B cell (primary cell): ENCODE measurements around the gene GPR15. TPM values are rescaled to one million over a fixed set of nuclear protein-coding genes. Genes with fewer than 3 reads are reported as not detected.

ENCODE experiments used
- ATAC-seq: fragments of 200-7000 bp; cut with Tn5 transposase; one replicate; pipeline ENCODE4 v1.10.0; 2021; ENCODE audit warnings: low read depth, mild to moderate bottlenecking, moderate number of reproducible peaks, moderate library complexity
- CTCF ChIA-PET: fragments of 350-600 bp; sonication (Branson Sonifier 250); formaldehyde crosslinking; loops from one replicate; lab custom pipeline; 2021; ENCODE audit warnings: antibody characterized with exemption, inconsistent platforms; lab: Charles Lee
- POLR2A ChIA-PET: fragments of 350-600 bp; sonication (Branson Sonifier 250); formaldehyde crosslinking; loops from one replicate; lab custom pipeline; 2021; ENCODE audit warnings: antibody characterized with exemption; lab: Charles Lee
- DNase-seq: peaks from one replicate; pipeline ENCODE4 v3.0.0; 2013
- H2AFZ ChIP-seq: 2 replicates; pipeline ENCODE4 v1.6.1; 2012; ENCODE audit warnings: mild to moderate bottlenecking, low read depth, low read length; ENCODE audit not compliant: insufficient read depth, poor library complexity, severe bottlenecking
- H3K27ac ChIP-seq, 2 donors: 1 replicate in 1 of 2; 2 replicates in 1 of 2; pipeline ENCODE4 v1.5.1; 2012 to 2013; ENCODE audit warnings: low read length in 2 of 2, mild to moderate bottlenecking in 2 of 2, moderate library complexity in 1 of 2
- H3K27me3 ChIP-seq, 4 experiments: fragments of 200-600 bp in 1 of 4; sonication (generic) in 1 of 4; replicated peaks in 1 of 4; 1 replicate in 2 of 4; 2 replicates in 2 of 4; pipeline versions ENCODE4 v1.6.1 to v1.7.0; 2013 to 2016; ENCODE audit warnings: low read length in 3 of 4, mild to moderate bottlenecking in 2 of 4, mixed read lengths in 1 of 4, moderate library complexity in 1 of 4; ENCODE audit not compliant: insufficient read depth in 4 of 4, control insufficient read depth in 3 of 4; ENCODE audit errors: control extremely low read depth in 1 of 4
- H3K36me3 ChIP-seq, 2 experiments: replicated peaks in 1 of 2; 1 replicate in 1 of 2; 2 replicates in 1 of 2; pipeline versions ENCODE4 v1.6.1 to v1.7.1; 2013; ENCODE audit warnings: low read length in 1 of 2; ENCODE audit not compliant: insufficient read depth in 2 of 2, control insufficient read depth in 1 of 2; ENCODE audit errors: control extremely low read depth in 1 of 2, extremely low read depth in 1 of 2
- H3K4me1 ChIP-seq, 2 donors: fragments of 200-600 bp in 1 of 2; sonication (generic) in 1 of 2; 1 replicate in 1 of 2; 2 replicates in 1 of 2; pipeline versions ENCODE4 v1.5.1 to v1.6.1; 2013 to 2017; ENCODE audit warnings: low read length in 2 of 2; ENCODE audit not compliant: control insufficient read depth in 2 of 2, insufficient read depth in 2 of 2
- H3K4me2 ChIP-seq: replicated peaks from 2 replicates; pipeline ENCODE3; 2012; ENCODE audit warnings: mild to moderate bottlenecking, low read depth, low read length; ENCODE audit not compliant: poor library complexity, severe bottlenecking
- H3K4me3 ChIP-seq, 5 experiments: fragments of 200-600 bp in 1 of 5; sonication (generic) in 1 of 5; 1 replicate in 3 of 5; 2 replicates in 2 of 5; pipeline versions ENCODE4 v1.5.1 to v1.7.0; 2011 to 2016; ENCODE audit warnings: low read length in 4 of 5, mild to moderate bottlenecking in 4 of 5, low read depth in 2 of 5, control low read depth in 1 of 5, moderate library complexity in 1 of 5; ENCODE audit not compliant: insufficient read depth in 1 of 5; ENCODE audit errors: control extremely low read depth in 1 of 5, extremely low read depth in 1 of 5
- H3K79me2 ChIP-seq: fragments of 200-600 bp; sonication (generic); one replicate; pipeline ENCODE4 v1.6.0; 2016; ENCODE audit warnings: low read length; ENCODE audit not compliant: control insufficient read depth, insufficient read depth
- H3K9ac ChIP-seq: fragments of 200-600 bp; sonication (generic); 2 replicates; pipeline ENCODE4 v1.6.1; 2017; ENCODE audit warnings: mild to moderate bottlenecking, low read length, moderate library complexity
- H3K9me3 ChIP-seq, 3 donors: one replicate each; pipeline versions ENCODE4 v1.6.1 to v1.7.1; 2013; ENCODE audit warnings: low read length in 2 of 3; ENCODE audit not compliant: control insufficient read depth in 2 of 3, insufficient read depth in 1 of 3; ENCODE audit errors: control extremely low read depth in 1 of 3
- H4K20me1 ChIP-seq: 2 replicates; pipeline ENCODE4 v1.6.0; 2012; ENCODE audit warnings: mild to moderate bottlenecking, low read length; ENCODE audit not compliant: insufficient read depth, control insufficient read depth, poor library complexity, severe bottlenecking
- H3K27ac Mint-ChIP-seq: one replicate; pipeline ENCODE4 v1.8.0; 2021; ENCODE audit warnings: mixed read lengths
- H3K27me3 Mint-ChIP-seq: one replicate; pipeline ENCODE4 v1.8.0; 2021; ENCODE audit warnings: mixed read lengths
- H3K4me1 Mint-ChIP-seq: one replicate; pipeline ENCODE4 v1.8.0; 2021; ENCODE audit warnings: mixed read lengths
- H3K4me3 Mint-ChIP-seq: one replicate; pipeline ENCODE4 v1.8.0; 2021; ENCODE audit warnings: mixed read lengths
- H3K9me3 Mint-ChIP-seq: one replicate; pipeline ENCODE4 v1.8.0; 2022; ENCODE audit warnings: mixed read lengths; ENCODE audit not compliant: insufficient read depth
- CTCF ChIP-seq: fragments of 200-600 bp; IDR thresholded peaks from one replicate; pipeline ENCODE4 v1.8.0; 2022; ENCODE audit warnings: antibody characterized with exemption, mild to moderate bottlenecking
- EZH2 ChIP-seq: IDR thresholded peaks from 2 replicates; pipeline ENCODE4 v1.6.1; 2012; ENCODE audit warnings: borderline replicate concordance, low read depth, mild to moderate bottlenecking, moderate library complexity, low read length; ENCODE audit not compliant: insufficient read depth, poor library complexity, severe bottlenecking
- WGBS: methylation state at CpG from one replicate; pipeline ENCODE4 v1.1.5; 2013; ENCODE audit warnings: missing lambda C conversion rate; ENCODE audit not compliant: insufficient coverage; 5-methylcytosine and 5-hydroxymethylcytosine counted together
- intact Hi-C: fragments of 100-400 bp; cut with micrococcal nuclease; formaldehyde crosslinking; loops from one replicate; pipeline ENCODE4 v1.10.0; 2022
- polyA plus RNA-seq: library from polyadenylated mRNA; depleted of rRNA; stranded (reverse); fragments of >200 nt; gene quantifications from 2 replicates; pipeline ENCODE4 v1.2.3, GENCODE V29; 2012
- total RNA-seq, 2 donors: library from RNA; stranded (reverse); fragments of 120-200 nt in 1 of 2; gene quantifications; 1 replicate in 1 of 2; 2 replicates in 1 of 2; pipeline versions ENCODE4 v1.2.3 to v1.2.4, GENCODE V29; 2013 to 2022

GPR15 gene
- total and polyA plus RNA-seq, 2 donors (not counting 1 experiment from before 2014, with no cell fraction given) = 6.4 to 6.5 TPM

GRCh38 chr3:98483626-98484025 lies 48.2 kb upstream of the GPR15 start:
- POLR2A ChIA-PET = no interaction called here
- H3K27me3 ChIP-seq = peaks cover 0 to 4% (median 0%) of the 10 kb centered on the region in 4 experiments

GRCh38 chr3:98497381-98497780 lies 34.4 kb upstream of the GPR15 start, which contains the start of gene OR5K2:
Gene OR5K2 (plus strand): TSS chr3:98497681. CDS start chr3:98497681, 0 bp downstream.
- H3K4me1 Mint-ChIP-seq = no peaks in the 10 kb centered on the region

More at GRCh38 chr3:98483626-98484025, 48.2 kb upstream of the GPR15 start:
- Histone ChIP-seq H3K79me2 (no peaks in the 10 kb centered on the region), H4K20me1 (no peaks in the 10 kb centered on the region), H3K27ac (no peak overlapping the region), H3K4me1 (no peaks in the 10 kb centered on the region), H3K4me2 (no peak overlapping the region), H3K9ac (no peak overlapping the region), H3K9me3 (peaks cover 3 to 12% (median 9%) of the 10 kb centered on the region in 3 donors), H3K36me3 (no peaks in the 10 kb centered on the region), H3K4me3 (no peak overlapping the region), H2AFZ (no peak overlapping the region)
- TF ChIP-seq CTCF (no peak), EZH2 (no peak)
- H3K9me3 Mint-ChIP-seq = peaks cover 22% of the 10 kb centered on the region
- CTCF ChIA-PET = no interaction called here
- DNase-seq = no peak
- no peaks in the 10 kb centered on the region for H3K4me1 Mint-ChIP-seq
- no peak overlapping the region for H3K27ac Mint-ChIP-seq
- no peak overlapping the region for H3K4me3 Mint-ChIP-seq
- WGBS = no CpG with 5 or more reads among the region's 3 CpGs
- peaks cover 48% of the 10 kb centered on the region for H3K27me3 Mint-ChIP-seq
- no peak for ATAC-seq
- intact Hi-C loops = no loop called here

More at GRCh38 chr3:98497381-98497780, 34.4 kb upstream of the GPR15 start, which contains the start of gene OR5K2:
- Histone ChIP-seq H3K4me2 (no peak within 1 kb of the TSS), H3K27ac (no peak within 1 kb of the TSS), H3K79me2 (no peaks in the 10 kb centered on the region), H3K27me3 (no peaks in the 10 kb centered on the region), H3K9me3 (no peaks in the 10 kb centered on the region), H3K9ac (no peak within 1 kb of the TSS), H3K36me3 (no peaks in the 10 kb centered on the region), H3K4me1 (no peaks in the 10 kb centered on the region), H4K20me1 (no peaks in the 10 kb centered on the region), H3K4me3 (no peak within 1 kb of the TSS), H2AFZ (no peak within 1 kb of the TSS)
- ATAC-seq = no peak
- ChIA-PET CTCF (no interaction called here), POLR2A (no interaction called here)
- intact Hi-C loops = no loop called here
- no peak for TF ChIP-seq EZH2
- TF ChIP-seq CTCF = no peak
- DNase-seq = no peak
- no CpG with 5 or more reads among the region's 2 CpGs for WGBS
- no peak within 1 kb of the TSS for H3K4me3 Mint-ChIP-seq
- peaks cover 3% of the 10 kb centered on the region for H3K27me3 Mint-ChIP-seq
- H3K9me3 Mint-ChIP-seq = no peaks in the 10 kb centered on the region
- no peak within 1 kb of the TSS for H3K27ac Mint-ChIP-seq
